DOHH2 (cell line): ENCODE data around the gene DNAJC21.

Experiments
- H3F3A ChIP-seq: fragments of 200-600 bp; sonication (generic), shearing (Covaris generic); 2 replicates; pipeline ENCODE4 v1.6.0; 2016; ENCODE audit warnings: antibody characterized with exemption, mild to moderate bottlenecking; ENCODE audit not compliant: control insufficient read depth, insufficient read depth
- H3K27ac ChIP-seq: fragments of 200-600 bp; sonication (generic); 2 replicates; pipeline ENCODE4 v1.5.1; 2014; ENCODE audit warnings: low read depth, mild to moderate bottlenecking, low read length, moderate library complexity
- H3K27me3 ChIP-seq: fragments of 200-600 bp; sonication (generic); 2 replicates; pipeline ENCODE4 v1.6.1; 2014; ENCODE audit warnings: mild to moderate bottlenecking, low read length, mixed read lengths; ENCODE audit not compliant: control insufficient read depth
- H3K36me3 ChIP-seq: fragments of 200-600 bp; sonication (generic); 2 replicates; pipeline ENCODE4 v1.6.1; 2014; ENCODE audit warnings: mild to moderate bottlenecking, low read length, moderate library complexity, mixed read lengths; ENCODE audit not compliant: control insufficient read depth
- H3K4me1 ChIP-seq: fragments of 200-600 bp; sonication (generic); 2 replicates; pipeline ENCODE4 v1.6.1; 2014; ENCODE audit warnings: mild to moderate bottlenecking, low read length, mixed read lengths; ENCODE audit not compliant: control insufficient read depth
- H3K4me2 ChIP-seq: fragments of 200-600 bp; sonication (generic); 2 replicates; pipeline ENCODE4 v1.6.0; 2014; ENCODE audit warnings: mild to moderate bottlenecking, low read length, moderate library complexity
- H3K4me3 ChIP-seq: fragments of 200-600 bp; sonication (generic); 2 replicates; pipeline ENCODE4 v1.5.1; 2014; ENCODE audit warnings: mild to moderate bottlenecking, low read length, mixed read lengths
- H3K79me2 ChIP-seq: fragments of 200-600 bp; sonication (generic); 2 replicates; pipeline ENCODE4 v1.6.1; 2014; ENCODE audit warnings: mild to moderate bottlenecking, low read length, mixed read lengths; ENCODE audit not compliant: control insufficient read depth
- H3K9me2 ChIP-seq: fragments of 200-600 bp; sonication (generic); replicated peaks from 2 replicates; pipeline ENCODE4 v1.6.1; 2014; ENCODE audit warnings: mild to moderate bottlenecking, low read length, mixed read lengths; ENCODE audit not compliant: control insufficient read depth
- H3K9me3 ChIP-seq: fragments of 200-600 bp; sonication (generic); 2 replicates; pipeline ENCODE4 v1.6.1; 2014; ENCODE audit warnings: antibody characterized with exemption, low read length, mixed read lengths; ENCODE audit not compliant: control insufficient read depth, insufficient read depth
- H4K20me1 ChIP-seq: fragments of 200-600 bp; sonication (generic); 2 replicates; pipeline ENCODE4 v1.6.0; 2014; ENCODE audit warnings: low read depth, mild to moderate bottlenecking, antibody characterized with exemption, low read length, moderate library complexity; ENCODE audit not compliant: control insufficient read depth, insufficient read depth
- CTCF ChIP-seq: fragments of 200-600 bp; sonication (generic); IDR thresholded peaks from one replicate; pipeline ENCODE4 v1.5.1; 2014; ENCODE audit warnings: antibody characterized with exemption, mild to moderate bottlenecking, low read depth, low read length; ENCODE audit not compliant: poor library complexity, severe bottlenecking
- EZH2phosphoT487 ChIP-seq: fragments of 200-600 bp; sonication (generic); IDR thresholded peaks from 2 replicates; pipeline ENCODE4 v1.6.1; 2017; ENCODE audit warnings: borderline replicate concordance, mild to moderate bottlenecking, antibody characterized with exemption, low read length, moderate library complexity, mixed read lengths

Gene DNAJC21

GRCh38 chr5:34894716-34895115 lies 34.6 kb upstream of the DNAJC21 start:
- H3K4me3 ChIP-seq: no peak overlapping the region
- no peak overlapping the region for H3K27ac ChIP-seq
- no peaks in the 10 kb centered on the region for H3K79me2 ChIP-seq
- H3K9me2 ChIP-seq: no peaks in the 10 kb centered on the region
- no peak overlapping the region for H3K4me2 ChIP-seq
- no peaks in the 10 kb centered on the region for H4K20me1 ChIP-seq
- H3K36me3 ChIP-seq: no peaks in the 10 kb centered on the region
- H3K4me1 ChIP-seq: no peaks in the 10 kb centered on the region
- H3F3A ChIP-seq: 0 out of 2 replicates have a peak, but pooled peaks cover 5% of the 10 kb centered on the region
- no peaks in the 10 kb centered on the region for H3K9me3 ChIP-seq
- H3K27me3 ChIP-seq: no peaks in the 10 kb centered on the region
- TF ChIP-seq EZH2phosphoT487 (no peak), CTCF (no peak)

GRCh38 chr5:34895641-34896419 lies 33.5 kb upstream of the DNAJC21 start:
- no peak overlapping the region for H3K4me3 ChIP-seq
- H3K4me1 ChIP-seq: no peaks in the 10 kb centered on the region
- TF ChIP-seq EZH2phosphoT487 (no peak), CTCF (no peak)
- H3K9me2 ChIP-seq: no peaks in the 10 kb centered on the region
- H3K4me2 ChIP-seq: no peak overlapping the region
- no peaks in the 10 kb centered on the region for H4K20me1 ChIP-seq
- H3K27me3 ChIP-seq: no peaks in the 10 kb centered on the region
- no peaks in the 10 kb centered on the region for H3K36me3 ChIP-seq
- H3F3A ChIP-seq: peaks cover 12% of the 10 kb centered on the region; the same call in 1 of the 2 replicates
- H3K9me3 ChIP-seq: no peaks in the 10 kb centered on the region
- no peaks in the 10 kb centered on the region for H3K79me2 ChIP-seq
- H3K27ac ChIP-seq: no peak overlapping the region

- Histone ChIP-seq H3K79me2 (no peaks in the 10 kb centered on the region), H3K9me2 (no peaks in the 10 kb centered on the region), H3K27ac (no peak overlapping the region), H3K36me3 (0 out of 2 replicates have a peak, but pooled peaks cover 3% of the 10 kb centered on the region), H4K20me1 (no peaks in the 10 kb centered on the region), H3K4me1 (no peaks in the 10 kb centered on the region), H3K4me2 (no peak overlapping the region), H3K27me3 (no peaks in the 10 kb centered on the region), H3F3A (peaks cover 15% of the 10 kb centered on the region; the same call in 1 of the 2 replicates), H3K9me3 (no peaks in the 10 kb centered on the region), H3K4me3 (no peak overlapping the region)
- TF ChIP-seq CTCF: no peak
- no peak for TF ChIP-seq EZH2phosphoT487
Measured at GRCh38 chr5:34897646-34898045, 31.7 kb upstream of the DNAJC21 start.
